AG04449 (cell line): ENCODE measurements around the gene SMARCA5.

Experiments used
- CTCF ChIA-PET: fragments of 350-600 bp; formaldehyde crosslinking; extraction: SDS; loops from one replicate; lab custom pipeline; 2021; ENCODE audit warnings: antibody characterized with exemption; lab: Yijun Ruan, JAX
- POLR2A ChIA-PET: fragments of 400-600, 350-600 bp; formaldehyde crosslinking; extraction: SDS; loops from one replicate; lab custom pipeline; 2020; ENCODE audit warnings: antibody characterized with exemption, inconsistent platforms; lab: Yijun Ruan, JAX
- DNase-seq: peaks from one replicate; pipeline ENCODE4 v3.0.0-alpha.2; 2010; ENCODE audit warnings: low read depth, low spot score
- H3K4me3 ChIP-seq: 2 replicates; pipeline ENCODE4 v1.5.1; 2011; ENCODE audit warnings: low read depth, mild to moderate bottlenecking, control low read depth, low read length
- CTCF ChIP-seq: IDR thresholded peaks from one replicate; pipeline ENCODE4 v1.5.1; 2011; ENCODE audit warnings: mild to moderate bottlenecking, moderate library complexity, low read length, control low read depth, inconsistent platforms; ENCODE audit not compliant: insufficient read depth; ENCODE audit errors: missing control alignments

The SMARCA5 gene

GRCh38 chr4:143539670-143540023 lies 26.1 kb downstream of the SMARCA5 start:
- TF ChIP-seq CTCF = no peak
- POLR2A ChIA-PET = interaction anchor here (0.6 kb wide), 1 partner anchor 1201 kb away, joined by 4 read pairs; no protein-coding TSS in a partner anchor
- no peak overlapping the region for H3K4me3 ChIP-seq
- CTCF ChIA-PET = no interaction called here
- no peak for DNase-seq

GRCh38 chr4:143549928-143550327 lies 36.4 kb downstream of the SMARCA5 start:
- no peak overlapping the region for H3K4me3 ChIP-seq
- TF ChIP-seq CTCF = no peak
- no peak for DNase-seq
- POLR2A ChIA-PET = no interaction called here
- CTCF ChIA-PET = no interaction called here

GRCh38 chr4:143554728-143555597 lies 41.5 kb downstream of the SMARCA5 start:
- ChIA-PET CTCF (interaction anchor here (0.6 to 1.5 kb wide), 2 partner anchors 24 to 1479 kb away, joined by 3 read pairs; no protein-coding TSS in a partner anchor), POLR2A (no interaction called here)
- H3K4me3 ChIP-seq = no peak overlapping the region
- TF ChIP-seq CTCF = no peak
- no peak for DNase-seq

DNA sequence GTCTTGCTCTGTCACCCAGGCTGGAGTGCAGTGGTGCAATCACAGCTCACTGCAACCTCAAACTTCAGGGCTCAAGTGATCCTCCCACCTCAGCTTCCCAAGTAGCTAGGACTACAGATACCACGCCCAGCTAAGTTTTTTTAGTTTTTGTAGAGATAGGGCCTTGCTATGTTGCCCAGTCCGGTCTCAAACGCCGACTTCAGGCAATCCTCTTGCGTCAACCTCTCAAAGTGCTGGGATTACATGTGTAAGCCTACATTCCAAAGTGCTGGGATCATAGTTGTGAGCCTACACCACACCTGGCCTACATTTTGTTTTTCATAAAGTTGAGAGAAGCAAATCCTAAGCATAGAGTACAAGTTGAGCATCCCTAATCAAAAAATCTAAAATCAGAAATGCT lies 42.2 kb downstream of the SMARCA5 start:
- no peak for TF ChIP-seq CTCF
- H3K4me3 ChIP-seq = no peak overlapping the region
- CTCF ChIA-PET = interaction anchor here (1.5 kb wide), 1 partner anchor 25 kb away, joined by 3 read pairs; no protein-coding TSS in a partner anchor
- POLR2A ChIA-PET = no interaction called here
- DNase-seq = no peak

- ChIA-PET POLR2A (no interaction called here), CTCF (interaction anchor here (2.1 kb wide), 1 partner anchor 11 kb away, joined by 10 read pairs; no protein-coding TSS in a partner anchor)
- no peak for DNase-seq
- TF ChIP-seq CTCF = no peak
- no peak overlapping the region for H3K4me3 ChIP-seq
Observed at GRCh38 chr4:143558286-143558685, 44.8 kb downstream of the SMARCA5 start.
